MM.1S (cell line): Measurements from ENCODE around the gene SLX9.

ENCODE experiments used
- DNase-seq: peaks from one replicate; pipeline ENCODE4 v3.0.0-alpha.2; 2015
- H2AFZ ChIP-seq: fragments of 300-600 bp; sonication (generic); 2 replicates; pipeline ENCODE4 v1.6.0; 2016; ENCODE audit warnings: antibody characterized with exemption, low read length
- H3F3A ChIP-seq: fragments of 300-600 bp; sonication (generic); 2 replicates; pipeline ENCODE4 v1.6.1; 2016; ENCODE audit warnings: mild to moderate bottlenecking, antibody characterized with exemption, low read length, moderate library complexity, mixed read lengths; ENCODE audit not compliant: insufficient read depth
- H3K27ac ChIP-seq: fragments of 300-600 bp; sonication (generic); 2 replicates; pipeline ENCODE4 v1.5.1; 2016; ENCODE audit warnings: mild to moderate bottlenecking, low read length
- H3K27me3 ChIP-seq: fragments of 300-600 bp; sonication (generic); replicated peaks from 2 replicates; pipeline ENCODE4 v1.6.0; 2016; ENCODE audit warnings: low read length; ENCODE audit not compliant: insufficient read depth
- H3K36me3 ChIP-seq: fragments of 300-600 bp; sonication (generic); replicated peaks from 2 replicates; pipeline ENCODE4 v1.6.1; 2016; ENCODE audit warnings: mild to moderate bottlenecking, low read length, mixed read lengths; ENCODE audit not compliant: insufficient read depth
- H3K4me1 ChIP-seq: fragments of 300-600 bp; sonication (generic); 2 replicates; pipeline ENCODE4 v1.6.1; 2016; ENCODE audit warnings: low read length, mixed read lengths
- H3K4me2 ChIP-seq: fragments of 300-600 bp; sonication (generic); 2 replicates; pipeline ENCODE4 v1.6.0; 2016; ENCODE audit warnings: low read depth, low read length
- H3K4me3 ChIP-seq: fragments of 300-600 bp; sonication (generic); 2 replicates; pipeline ENCODE4 v1.5.1; 2016; ENCODE audit warnings: low read length, mixed read lengths
- H3K79me2 ChIP-seq: fragments of 300-600 bp; sonication (generic); 2 replicates; pipeline ENCODE4 v1.6.1; 2016; ENCODE audit warnings: mixed run types, low read length, mixed read lengths
- H3K9ac ChIP-seq: fragments of 300-600 bp; sonication (generic); 2 replicates; pipeline ENCODE4 v1.6.1; 2016; ENCODE audit warnings: low read length, mixed read lengths
- H3K9me2 ChIP-seq: fragments of 300-600 bp; sonication (generic); replicated peaks from 2 replicates; pipeline ENCODE4 v1.6.1; 2016; ENCODE audit warnings: mild to moderate bottlenecking, low read length, mixed read lengths; ENCODE audit not compliant: insufficient read depth
- H3K9me3 ChIP-seq: fragments of 300-600 bp; sonication (generic); replicated peaks from 2 replicates; pipeline ENCODE4 v1.6.1; 2016; ENCODE audit warnings: mild to moderate bottlenecking, low read length, mixed read lengths; ENCODE audit not compliant: insufficient read depth
- H4K20me1 ChIP-seq: fragments of 300-600 bp; sonication (generic); 2 replicates; pipeline ENCODE4 v1.6.1; 2016; ENCODE audit warnings: mild to moderate bottlenecking, low read length, moderate library complexity, mixed read lengths; ENCODE audit not compliant: insufficient read depth
- CTCF ChIP-seq: fragments of 300-600 bp; sonication (generic); IDR thresholded peaks from 2 replicates; pipeline ENCODE4 v1.5.1; 2016; ENCODE audit warnings: antibody characterized with exemption, low read length, mixed read lengths
- EZH2 ChIP-seq: fragments of 300-600 bp; sonication (generic); optimal IDR thresholded peaks from 2 replicates; pipeline ENCODE3; 2017; ENCODE audit warnings: low read depth, mild to moderate bottlenecking, antibody characterized with exemption, low read length, mixed read lengths
- EZH2phosphoT487 ChIP-seq: fragments of 300-600 bp; sonication (generic); IDR thresholded peaks from 2 replicates; pipeline ENCODE4 v1.6.1; 2018; ENCODE audit warnings: antibody characterized with exemption, low read length

SLX9 gene

GRCh38 chr21:45002381-45003204 lies 62.8 kb downstream of the SLX9 start:
- Histone ChIP-seq H3K9ac (no peak overlapping the region), H3K27ac (no peak overlapping the region), H3K9me2 (no peaks in the 10 kb centered on the region), H3K79me2 (no peaks in the 10 kb centered on the region), H3K4me2 (no peak overlapping the region), H3K4me3 (no peak overlapping the region), H3K36me3 (no peaks in the 10 kb centered on the region), H3K4me1 (no peaks in the 10 kb centered on the region), H2AFZ (no peak overlapping the region), H3F3A (no peaks in the 10 kb centered on the region), H3K9me3 (no peaks in the 10 kb centered on the region), H4K20me1 (no peaks in the 10 kb centered on the region), H3K27me3 (peaks cover 95% of the 10 kb centered on the region)
- no peak for TF ChIP-seq CTCF
- TF ChIP-seq EZH2phosphoT487 = no peak
- no peak for TF ChIP-seq EZH2
- DNase-seq = no peak

- no peaks in the 10 kb centered on the region for H3F3A ChIP-seq
- no peaks in the 10 kb centered on the region for H3K36me3 ChIP-seq
- H3K9me2 ChIP-seq = no peaks in the 10 kb centered on the region
- DNase-seq = no peak
- H3K4me1 ChIP-seq = no peaks in the 10 kb centered on the region
- no peaks in the 10 kb centered on the region for H3K79me2 ChIP-seq
- no peak overlapping the region for H3K27ac ChIP-seq
- H3K27me3 ChIP-seq = peaks cover 93% of the 10 kb centered on the region
- H3K9ac ChIP-seq = no peak overlapping the region
- H4K20me1 ChIP-seq = no peaks in the 10 kb centered on the region
- no peak overlapping the region for H2AFZ ChIP-seq
- no peak overlapping the region for H3K4me3 ChIP-seq
- TF ChIP-seq EZH2 (no peak), EZH2phosphoT487 (no peak), CTCF (no peak)
- H3K9me3 ChIP-seq = no peaks in the 10 kb centered on the region
- H3K4me2 ChIP-seq = no peak overlapping the region
Measured at GRCh38 chr21:45003331-45004058, 63.7 kb downstream of the SLX9 start.

GRCh38 chr21:45004059-45004422 lies 64.2 kb downstream of the SLX9 start:
- Histone ChIP-seq H3K4me1 (no peaks in the 10 kb centered on the region), H3K36me3 (no peaks in the 10 kb centered on the region), H3K4me2 (no peak overlapping the region), H4K20me1 (no peaks in the 10 kb centered on the region), H3K27me3 (peaks cover 93% of the 10 kb centered on the region), H3K4me3 (no peak overlapping the region), H3K9me2 (no peaks in the 10 kb centered on the region), H3K27ac (no peak overlapping the region), H2AFZ (no peak overlapping the region), H3F3A (no peaks in the 10 kb centered on the region), H3K9me3 (no peaks in the 10 kb centered on the region), H3K9ac (no peak overlapping the region), H3K79me2 (no peaks in the 10 kb centered on the region)
- DNase-seq = no peak
- TF ChIP-seq CTCF (no peak), EZH2 (no peak), EZH2phosphoT487 (no peak)
